ENCODE data around the gene HMCES. TPM values are rescaled to one million over a fixed set of nuclear protein-coding genes. Genes with fewer than 3 reads are reported as not detected.

HMCES gene
- total and polyA plus RNA-seq, 5 donors from 2014 or later = 64.1 to 115 (median 91.2) TPM

Other genes with a start within 250 kb of the HMCES start
- 3.7 TPM for gene GP9, start 218.1 kb upstream of the HMCES start, total RNA-seq
- not detected for gene GP9, start 218.1 kb upstream of the HMCES start, polyA plus RNA-seq
- gene RAB43, start 157.1 kb upstream of the HMCES start, total RNA-seq = 57.2 TPM
- gene RAB43, start 157.1 kb upstream of the HMCES start, polyA plus RNA-seq = 10 to 100 TPM; 14.5 to 21.9 (median 19.1) TPM
- gene ISY1, start 117.8 kb upstream of the HMCES start, total RNA-seq = 45.8 TPM
- gene ISY1, start 117.8 kb upstream of the HMCES start, polyA plus RNA-seq = 100 to 1,000 TPM in 1 of 4 donors, 10 to 100 TPM in 3; 84.2 to 109 (median 88.2) TPM
- gene CNBP, start 95.0 kb upstream of the HMCES start, total RNA-seq = 278 TPM
- gene CNBP, start 95.0 kb upstream of the HMCES start, polyA plus RNA-seq = 1,000 to 10,000 TPM; 1,048 to 1,097 (median 1,094) TPM
- 90.4 TPM for gene COPG1, start 29.3 kb upstream of the HMCES start, total RNA-seq
- gene COPG1, start 29.3 kb upstream of the HMCES start, polyA plus RNA-seq = 100 to 1,000 TPM in 1 of 4 donors, 10 to 100 TPM in 3; 67.7 to 105 (median 85.0) TPM
- gene EFCAB12, start 149.8 kb downstream of the HMCES start, total RNA-seq = 2.2 TPM
- under 1 TPM in 3 of 4 donors, not detected in 1; 0.05 to 0.13 (median 0.05) TPM for gene EFCAB12, start 149.8 kb downstream of the HMCES start, polyA plus RNA-seq
- gene MBD4, start 161.1 kb downstream of the HMCES start, total RNA-seq = 44.6 TPM
- 10 to 100 TPM; 37.0 to 46.7 (median 42.3) TPM for gene MBD4, start 161.1 kb downstream of the HMCES start, polyA plus RNA-seq
- 19.3 TPM for gene IFT122, start 161.4 kb downstream of the HMCES start, total RNA-seq
- gene IFT122, start 161.4 kb downstream of the HMCES start, polyA plus RNA-seq = 1 to 10 TPM; 2.5 to 5.3 (median 3.8) TPM
- gene RHO, start 249.8 kb downstream of the HMCES start, total RNA-seq = not detected
- not detected for gene RHO, start 249.8 kb downstream of the HMCES start, polyA plus RNA-seq